Astrocyte of the spinal cord (primary cell): ENCODE measurements around the gene ADH1B.
"Not testable (repeated sequence)": the region's sequence is repeated elsewhere in the genome, so short reads cannot be mapped to it uniquely, and the experiment has no call there.

Experiments
- DNase-seq: peaks from one replicate; pipeline ENCODE4 v3.0.0; 2011; ENCODE audit warnings: low read depth, low spot score
- H3K4me3 ChIP-seq: 2 replicates; pipeline ENCODE4 v1.5.1; 2011; ENCODE audit warnings: low read depth, mild to moderate bottlenecking, low read length, moderate library complexity
- in situ Hi-C: cut with HindIII; loops from 2 replicates; pipeline ENCODE4 v1.10.0; 2017; ENCODE audit warnings: low sequenced_read_pairs
- TF ChIP-seq, protein P1 (sequence below): IDR thresholded peaks from 2 replicates; pipeline ENCODE4 v1.5.1; 2012; ENCODE audit warnings: low read depth, mild to moderate bottlenecking, low read length, inconsistent platforms

Gene ADH1B

DNA sequence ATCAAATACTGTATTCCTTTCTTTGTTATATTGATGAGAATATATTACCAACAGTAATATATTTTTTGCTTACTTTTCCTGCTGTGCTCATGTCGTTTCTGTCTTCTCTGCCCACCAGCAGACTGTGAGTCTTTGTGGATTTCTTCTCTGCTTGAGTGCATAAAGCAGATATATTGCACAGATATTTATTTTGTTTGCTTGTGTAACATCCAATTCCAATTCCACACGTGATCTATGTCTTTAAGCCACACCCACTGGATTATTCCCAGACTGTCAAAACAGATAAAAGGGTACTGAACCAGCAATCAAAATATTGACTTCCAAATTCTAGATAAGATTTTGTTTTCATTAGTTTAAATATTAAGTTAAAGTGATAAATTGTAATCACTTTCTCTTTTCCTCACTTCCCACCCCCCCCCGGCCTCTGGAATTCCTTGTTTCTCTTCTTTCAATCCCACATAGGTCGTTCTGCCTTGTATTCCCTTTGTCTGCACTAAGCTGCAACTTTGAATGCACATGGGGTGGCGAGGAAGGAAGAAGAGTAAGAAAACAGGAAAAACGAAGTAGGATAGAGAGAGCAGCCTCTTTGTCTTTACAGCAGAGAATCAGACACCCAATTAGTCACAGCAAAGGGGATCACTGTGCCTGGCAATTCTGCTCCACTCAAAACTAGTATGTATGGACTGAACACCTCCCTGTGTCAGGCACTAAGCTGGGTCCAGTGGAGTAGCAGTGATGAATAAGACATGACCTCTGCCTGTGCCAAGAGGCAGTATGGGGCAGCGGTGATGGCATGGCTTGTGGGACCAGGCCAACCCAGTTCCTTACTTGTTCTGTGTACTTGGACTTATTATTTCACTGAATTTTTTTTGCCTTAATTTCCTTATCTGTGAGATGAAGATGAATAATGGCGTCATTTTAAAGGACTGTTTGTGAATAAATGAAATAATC is at the start of gene ADH1B:
TSS of gene ADH1B (minus strand) at position 161 of the 951 bp plus-strand sequence. CDS start at position 91, 70 bp downstream.
- no peak within 1 kb of the TSS for H3K4me3 ChIP-seq
- no peak for DNase-seq
- TF ChIP-seq, protein P1, sequence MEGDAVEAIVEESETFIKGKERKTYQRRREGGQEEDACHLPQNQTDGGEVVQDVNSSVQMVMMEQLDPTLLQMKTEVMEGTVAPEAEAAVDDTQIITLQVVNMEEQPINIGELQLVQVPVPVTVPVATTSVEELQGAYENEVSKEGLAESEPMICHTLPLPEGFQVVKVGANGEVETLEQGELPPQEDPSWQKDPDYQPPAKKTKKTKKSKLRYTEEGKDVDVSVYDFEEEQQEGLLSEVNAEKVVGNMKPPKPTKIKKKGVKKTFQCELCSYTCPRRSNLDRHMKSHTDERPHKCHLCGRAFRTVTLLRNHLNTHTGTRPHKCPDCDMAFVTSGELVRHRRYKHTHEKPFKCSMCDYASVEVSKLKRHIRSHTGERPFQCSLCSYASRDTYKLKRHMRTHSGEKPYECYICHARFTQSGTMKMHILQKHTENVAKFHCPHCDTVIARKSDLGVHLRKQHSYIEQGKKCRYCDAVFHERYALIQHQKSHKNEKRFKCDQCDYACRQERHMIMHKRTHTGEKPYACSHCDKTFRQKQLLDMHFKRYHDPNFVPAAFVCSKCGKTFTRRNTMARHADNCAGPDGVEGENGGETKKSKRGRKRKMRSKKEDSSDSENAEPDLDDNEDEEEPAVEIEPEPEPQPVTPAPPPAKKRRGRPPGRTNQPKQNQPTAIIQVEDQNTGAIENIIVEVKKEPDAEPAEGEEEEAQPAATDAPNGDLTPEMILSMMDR, result no peak
- in situ Hi-C loops, result no loop called here

DNA sequence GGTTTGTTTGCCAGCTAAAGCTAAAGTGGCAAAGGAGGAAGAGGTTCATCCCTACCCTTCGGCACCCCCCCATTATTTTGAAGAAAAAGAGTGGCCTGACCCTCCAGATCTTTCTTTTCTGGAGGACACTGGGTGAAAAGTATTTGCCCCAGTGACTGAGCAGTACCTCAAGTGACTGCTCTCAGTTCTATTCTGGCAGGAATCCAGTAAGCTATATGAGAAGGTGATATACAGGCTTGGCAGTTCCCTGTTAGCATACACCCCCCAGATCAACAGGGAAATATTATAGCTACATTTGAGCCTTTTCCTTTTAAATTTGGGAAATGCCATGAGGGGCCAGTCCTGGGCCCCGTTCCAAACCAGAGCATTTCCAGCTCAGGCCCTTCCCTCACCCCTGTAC is 46.6 kb upstream of the ADH1B start:
- in situ Hi-C loops, H3K4me3 ChIP-seq, DNase-seq: not testable (repeated sequence)

DNA sequence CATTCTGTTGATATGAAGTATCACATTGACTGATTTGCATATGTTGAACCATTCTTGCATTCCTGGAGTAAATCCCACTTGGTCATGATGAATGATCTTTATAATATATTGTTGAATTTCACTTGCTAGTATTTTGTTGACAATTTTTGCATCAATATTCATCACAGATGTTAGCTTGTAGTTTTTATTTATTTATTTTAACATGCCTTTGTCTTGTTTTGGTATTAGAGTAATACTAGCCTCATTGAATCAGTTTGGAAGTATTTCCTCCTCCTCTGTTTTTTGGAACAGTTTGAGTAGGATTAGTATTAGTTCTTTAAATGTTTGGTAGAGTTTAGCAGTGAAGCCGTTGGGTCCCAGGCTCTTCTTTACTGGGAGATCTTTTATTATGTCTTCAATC is 45.3 kb upstream of the ADH1B start:
- TF ChIP-seq, protein P1, result no peak
- DNase-seq, result no peak
- in situ Hi-C loops, result no loop called here
- H3K4me3 ChIP-seq, result no peak overlapping the region

DNA sequence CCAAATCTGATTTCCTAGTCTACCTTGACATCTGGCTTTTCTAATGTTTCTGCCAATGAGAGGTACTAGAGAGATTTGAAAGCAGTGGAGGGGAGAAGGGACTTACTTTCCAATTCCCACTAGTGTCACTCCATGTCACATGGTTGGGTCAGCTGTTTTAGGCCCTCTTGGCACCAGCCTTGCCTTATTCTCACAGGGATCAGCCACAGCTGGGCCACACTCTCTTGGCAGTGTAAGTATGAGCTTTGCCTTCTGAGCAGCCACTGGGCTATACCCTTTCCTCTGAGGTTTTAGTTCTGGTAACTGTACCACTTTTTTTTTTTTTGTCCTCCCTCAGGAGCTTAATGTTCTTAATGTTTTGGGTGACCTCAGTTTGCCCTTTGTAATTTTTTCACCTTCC is 41.6 kb upstream of the ADH1B start:
- TF ChIP-seq, protein P1, result no peak
- no peak for DNase-seq
- in situ Hi-C loops, result no loop called here
- H3K4me3 ChIP-seq, result no peak overlapping the region

DNA sequence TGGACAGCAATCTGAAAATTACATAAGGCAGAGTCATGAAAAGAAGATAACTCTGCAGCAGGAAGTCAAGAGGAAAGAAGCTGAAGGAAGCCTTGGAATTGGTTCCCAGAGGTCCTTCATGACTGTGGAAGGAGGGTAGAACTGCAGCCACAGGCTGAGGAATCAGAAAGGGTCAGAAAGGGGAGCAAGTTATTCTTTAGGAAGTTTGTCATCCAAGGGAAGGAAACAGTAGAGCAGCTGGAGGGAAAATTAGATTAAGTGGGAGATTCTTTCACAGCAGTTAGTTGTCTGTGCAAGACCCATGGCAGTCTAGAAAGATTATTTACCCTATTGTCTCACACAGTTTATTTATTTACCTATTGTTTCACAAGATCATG is 40.7 kb upstream of the ADH1B start:
- DNase-seq, result no peak
- in situ Hi-C loops, result no loop called here

DNA sequence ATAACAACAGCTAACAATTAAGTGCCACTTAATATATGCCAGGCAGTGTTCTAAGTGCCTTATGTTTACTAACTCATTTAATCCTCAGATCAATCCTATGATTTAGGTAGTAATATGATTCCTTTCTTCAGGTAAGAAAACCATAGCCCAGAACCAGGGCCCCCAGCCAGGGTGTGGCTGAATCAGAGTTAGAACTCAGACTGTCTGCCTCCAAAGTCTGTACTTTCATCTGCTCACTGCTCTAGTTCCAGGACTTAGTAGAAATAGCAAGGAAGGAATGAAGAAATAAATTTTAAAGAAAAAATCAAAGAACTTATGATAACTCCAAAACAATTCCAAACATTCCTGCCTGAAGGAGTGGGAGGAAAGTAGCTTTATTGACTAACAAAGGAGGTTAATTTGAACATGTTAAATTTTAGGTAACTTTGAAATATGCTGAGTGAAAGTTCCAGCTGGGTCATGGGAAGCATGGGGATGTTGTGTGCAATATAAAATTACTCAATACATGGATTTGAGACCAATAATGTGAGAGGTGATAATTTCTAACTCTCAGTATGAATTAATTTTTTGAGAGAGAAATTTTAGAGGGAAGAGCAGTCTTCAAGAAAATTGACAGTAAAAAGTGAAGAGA is 40.2 kb upstream of the ADH1B start:
- TF ChIP-seq, protein P1, result no peak
- DNase-seq, result no peak
- no peak overlapping the region for H3K4me3 ChIP-seq
- in situ Hi-C loops, result no loop called here

More for the DNA sequence above, 40.7 kb upstream of the ADH1B start:
- no peak overlapping the region for H3K4me3 ChIP-seq
- TF ChIP-seq, protein P1, result no peak
